ENCODE measurements around the gene LTBP4. TPM values are rescaled to one million over a fixed set of nuclear protein-coding genes. Genes with fewer than 3 reads are reported as not detected.

The LTBP4 gene
- polyA plus RNA-seq, 1 of the 3 experiments (the other 2 are of a cell fraction): 24.8 TPM

GRCh38 chr19:40576585-40577451 lies 24.4 kb upstream of the LTBP4 start, which contains the start of gene SHKBP1:
Gene SHKBP1 (plus strand): TSS chr19:40576873. CDS start chr19:40576900, 27 bp downstream.
- Histone ChIP-seq H2AFZ (ENCODE audit: low read depth) (peak within 1 kb of the TSS; percentile 90), H3K9me3 (no peaks in the 10 kb centered on the region), H3K4me1 (ENCODE audit: control insufficient read depth in 1 of 2, insufficient read depth in 2 of 2, low read depth in 1 of 2, low read length in 1 of 2) (peaks cover 4 to 10% of the 10 kb centered on the region in 2 experiments; a peak in 2 of 4 replicates), H3K4me2 (peak within 1 kb of the TSS; percentile 92), H3K27ac (ENCODE audit: low read depth in 2 of 2, low read length in 1 of 2) (peak within 1 kb of the TSS; percentile 45 to 62; a peak in 2 of 4 replicates), H3F3A (replicated peaks; ENCODE audit: insufficient read depth) (peaks cover 3% of the 10 kb centered on the region), H3K36me3 (replicated peaks in 1 of 2; ENCODE audit: control insufficient read depth in 1 of 2, insufficient read depth in 2 of 2, low read length in 1 of 2) (peaks cover 5 to 17% of the 10 kb centered on the region in 2 experiments), H3K9me2 (no peaks in the 10 kb centered on the region), H3K27me3 (ENCODE audit: insufficient read depth) (no peaks in the 10 kb centered on the region), H4K20me1 (ENCODE audit: insufficient read depth) (no peaks in the 10 kb centered on the region), H3K4me3 (ENCODE audit: low read depth in 2 of 2, low read length in 1 of 2) (peak within 1 kb of the TSS; percentile 70 to 77), H3K9ac (peak within 1 kb of the TSS; percentile 81), H3K79me2 (ENCODE audit: insufficient read depth) (no peaks in the 10 kb centered on the region)
- 3% methylated on average over 44 of the region's 55 CpGs for WGBS (ENCODE audit: low lambda C conversion rate)
- ChIA-PET CTCF (no interaction called here), POLR2A (no interaction called here)
- 0 out of 2 replicates have a peak, but pooled peaks have one; percentile 10 for TF ChIP-seq TEAD4 (IDR thresholded peaks at IDR 0.05; ENCODE audit: borderline replicate concordance, insufficient read depth)
- peak; percentile 76 for TF ChIP-seq CHD2 (IDR thresholded peaks at IDR 0.05; ENCODE audit: low read length, partially characterized antibody)
- TF ChIP-seq TCF12 (IDR thresholded peaks at IDR 0.05): no peak
- TF ChIP-seq GABPA (IDR thresholded peaks at IDR 0.05; ENCODE audit: low read depth): peak; percentile 68
- peak; percentile 49; the same call in 1 of the 2 replicates for TF ChIP-seq MAX (IDR thresholded peaks at IDR 0.05; ENCODE audit: low read depth)
- no peak for TF ChIP-seq SMC3 (IDR thresholded peaks at IDR 0.05; ENCODE audit: low read depth, low read length)
- no peak for TF ChIP-seq RAD21 (IDR thresholded peaks at IDR 0.05; ENCODE audit: low read length)
- peak; percentile 70; the same call in 1 of the 2 replicates for TF ChIP-seq TAF1 (IDR thresholded peaks at IDR 0.05; ENCODE audit: borderline replicate concordance, low read depth, low read length)
- TF ChIP-seq USF2 (IDR thresholded peaks at IDR 0.05; ENCODE audit: borderline replicate concordance, low read depth, low read length): no peak
- TF ChIP-seq IRF3 (IDR thresholded peaks at IDR 0.05; ENCODE audit: low read depth, low read length): peak; percentile 90
- TF ChIP-seq POLR2AphosphoS5 (IDR thresholded peaks at IDR 0.05; ENCODE audit: low read depth, low read length): 0 out of 2 replicates have a peak, but pooled peaks have one; percentile 21
- TF ChIP-seq ELF1 (IDR thresholded peaks at IDR 0.05): peak; percentile 99
- no peak for TF ChIP-seq RCOR1 (IDR thresholded peaks at IDR 0.05; ENCODE audit: low read length)
- TF ChIP-seq PBX3 (IDR thresholded peaks at IDR 0.05): peak; percentile 99
- TF ChIP-seq USF1 (IDR thresholded peaks at IDR 0.05; ENCODE audit: borderline replicate concordance, low read depth): no peak
- peak; percentile 52; the same call in 1 of the 2 replicates for TF ChIP-seq MXI1 (IDR thresholded peaks at IDR 0.05; ENCODE audit: low read depth, low read length)
- no peak for TF ChIP-seq NFIC (IDR thresholded peaks at IDR 0.05; ENCODE audit: borderline replicate concordance)
- TF ChIP-seq RXRA (IDR thresholded peaks at IDR 0.05; ENCODE audit: borderline replicate concordance, low read depth): no peak
- peak; percentile 98 for DNase-seq
